WTC11 (cell line): ENCODE measurements around the gene NKIRAS2. TPM values are rescaled to one million over a fixed set of nuclear protein-coding genes. Genes with fewer than 3 reads are reported as not detected.

Experiments
- ATAC-seq: fragments of 200-7000 bp; cut with Tn5 transposase; 2 replicates; pipeline ENCODE4 v1.10.0; 2021; ENCODE audit warnings: mild to moderate bottlenecking, moderate library complexity
- CTCF ChIA-PET: fragments of 300-600 bp; sonication (Branson Sonifier 250); formaldehyde crosslinking; loops from one replicate; lab custom pipeline; 2021; ENCODE audit warnings: antibody characterized with exemption; lab: Charles Lee
- POLR2A ChIA-PET: fragments of 350-600 bp; sonication (Branson Sonifier 250); formaldehyde crosslinking; loops from one replicate; lab custom pipeline; 2021; ENCODE audit warnings: antibody characterized with exemption; lab: Charles Lee
- DNase-seq: peaks from one replicate; pipeline ENCODE4 v3.0.0; 2021; ENCODE audit warnings: low spot score
- H3K27ac Mint-ChIP-seq: 2 replicates; pipeline ENCODE4 v1.8.0; 2021; ENCODE audit warnings: mixed read lengths
- H3K27me3 Mint-ChIP-seq: 2 replicates; pipeline ENCODE4 v1.8.0; 2021; ENCODE audit warnings: low read depth, mild to moderate bottlenecking, moderate library complexity, mixed read lengths
- H3K36me3 Mint-ChIP-seq: 2 replicates; pipeline ENCODE4 v1.8.0; 2021; ENCODE audit warnings: mixed read lengths
- H3K4me1 Mint-ChIP-seq: 2 replicates; pipeline ENCODE4 v1.8.0; 2022; ENCODE audit warnings: mixed read lengths
- H3K4me3 Mint-ChIP-seq: 2 replicates; pipeline ENCODE4 v1.8.0; 2021; ENCODE audit warnings: mild to moderate bottlenecking, moderate library complexity, mixed read lengths
- H3K9me3 Mint-ChIP-seq: 2 replicates; pipeline ENCODE4 v1.8.0; 2021; ENCODE audit warnings: mixed read lengths
- ATF2 ChIP-seq: sonication (generic); formaldehyde crosslinking; IDR thresholded peaks from 2 replicates; pipeline ENCODE4 v1.8.1; 2022; ENCODE audit warnings: low read depth, missing genetic modification reagents, borderline replicate concordance
- E2F1 ChIP-seq: sonication (generic); formaldehyde crosslinking; IDR thresholded peaks from 2 replicates; pipeline ENCODE4 v1.8.0; 2022; ENCODE audit warnings: mild to moderate bottlenecking, missing genetic modification reagents
- E2F4 ChIP-seq: sonication (generic); formaldehyde crosslinking; IDR thresholded peaks from 2 replicates; pipeline ENCODE4 v1.8.1; 2022; ENCODE audit warnings: low read depth, mild to moderate bottlenecking, moderate library complexity, missing genetic modification reagents, borderline replicate concordance
- ELF4 ChIP-seq: sonication (generic); formaldehyde crosslinking; IDR thresholded peaks from 2 replicates; pipeline ENCODE4 v1.8.1; 2022; ENCODE audit warnings: low read depth, mild to moderate bottlenecking, moderate library complexity, missing genetic modification reagents
- FOXP4 ChIP-seq: sonication (generic); formaldehyde crosslinking; IDR thresholded peaks from 2 replicates; pipeline ENCODE4 v1.8.0; 2022; ENCODE audit warnings: mild to moderate bottlenecking, missing genetic modification reagents
- GTF2I ChIP-seq: fragments of 250-450 bp; sonication (Bioruptor Pico); conservative IDR thresholded peaks from 2 replicates; pipeline ENCODE4 v1.4.0; 2021; ENCODE audit warnings: mild to moderate bottlenecking
- HMGXB4 ChIP-seq: sonication (generic); formaldehyde crosslinking; IDR thresholded peaks from 2 replicates; pipeline ENCODE4 v1.8.1; 2023; ENCODE audit warnings: mild to moderate bottlenecking, moderate library complexity, missing genetic modification reagents
- JAZF1 ChIP-seq: fragments of 250-450 bp; sonication (Bioruptor Pico); IDR thresholded peaks from 2 replicates; pipeline ENCODE4 v1.9.0; 2021; ENCODE audit warnings: moderate library complexity, mild to moderate bottlenecking, inconsistent platforms
- NFE2L1 ChIP-seq: sonication (generic); formaldehyde crosslinking; IDR thresholded peaks from 2 replicates; pipeline ENCODE4 v1.8.1; 2023; ENCODE audit warnings: missing genetic modification reagents
- NFYB ChIP-seq: sonication (generic); formaldehyde crosslinking; conservative IDR thresholded peaks from 2 replicates; pipeline ENCODE4 v1.8.0; 2022; ENCODE audit warnings: low read depth, missing genetic modification reagents
- NR2C2 ChIP-seq: sonication (generic); formaldehyde crosslinking; IDR thresholded peaks from 2 replicates; pipeline ENCODE4 v1.8.0; 2022; ENCODE audit warnings: mild to moderate bottlenecking, missing genetic modification reagents
- PREB ChIP-seq: sonication (generic); formaldehyde crosslinking; IDR thresholded peaks from 2 replicates; pipeline ENCODE4 v1.8.1; 2022; ENCODE audit warnings: mild to moderate bottlenecking, missing genetic modification reagents, moderate library complexity, borderline replicate concordance
- PRRX2 ChIP-seq: fragments of 250-450 bp; sonication (Bioruptor Pico); IDR thresholded peaks from 2 replicates; pipeline ENCODE4 v1.8.0; 2021; ENCODE audit warnings: mild to moderate bottlenecking
- SMAD4 ChIP-seq: sonication (generic); formaldehyde crosslinking; IDR thresholded peaks from 2 replicates; pipeline ENCODE4 v1.8.0; 2022; ENCODE audit warnings: mild to moderate bottlenecking, missing genetic modification reagents
- USF1 ChIP-seq: sonication (generic); formaldehyde crosslinking; IDR thresholded peaks from 2 replicates; pipeline ENCODE4 v1.8.0; 2022; ENCODE audit warnings: mild to moderate bottlenecking, missing genetic modification reagents
- ZNF138 ChIP-seq: sonication (generic); formaldehyde crosslinking; conservative IDR thresholded peaks from 2 replicates; pipeline ENCODE4 v1.8.1; 2022; ENCODE audit warnings: mild to moderate bottlenecking, moderate library complexity, missing genetic modification reagents
- ZNF263 ChIP-seq: sonication (generic); formaldehyde crosslinking; IDR thresholded peaks from 2 replicates; pipeline ENCODE4 v1.8.1; 2022; ENCODE audit warnings: low read depth, mild to moderate bottlenecking, moderate library complexity, missing genetic modification reagents
- ZNF281 ChIP-seq: sonication (generic); formaldehyde crosslinking; IDR thresholded peaks from 2 replicates; pipeline ENCODE4 v1.8.0; 2023; ENCODE audit warnings: mild to moderate bottlenecking, missing genetic modification reagents
- ZNF317 ChIP-seq: sonication (generic); formaldehyde crosslinking; IDR thresholded peaks from 2 replicates; pipeline ENCODE4 v1.8.1; 2023; ENCODE audit warnings: low read depth, mild to moderate bottlenecking, moderate library complexity, missing genetic modification reagents, borderline replicate concordance
- ZNF532 ChIP-seq: fragments of 250-450 bp; sonication (Bioruptor Pico); IDR thresholded peaks from 2 replicates; pipeline ENCODE4 v1.9.0; 2021; ENCODE audit warnings: mild to moderate bottlenecking, borderline replicate concordance
- total RNA-seq: library from RNA; stranded (reverse); gene quantifications from 3 replicates; pipeline ENCODE4 v1.2.3, GENCODE V29; 2021

Gene NKIRAS2
- total RNA-seq, 1 experiment from 2014 or later = 36.1 TPM

- no peak for ATAC-seq
- Mint-ChIP-seq H3K27me3 (peaks cover 11% of the 10 kb centered on the region), H3K9me3 (no peaks in the 10 kb centered on the region), H3K4me1 (peaks cover 13% of the 10 kb centered on the region), H3K4me3 (no peak overlapping the region), H3K36me3 (no peaks in the 10 kb centered on the region), H3K27ac (no peak overlapping the region)
- TF ChIP-seq E2F1 (CRISPR knock-in tag) = no peak
- TF ChIP-seq ZNF138 (CRISPR knock-in tag) = no peak
- no peak for TF ChIP-seq ZNF281 (CRISPR knock-in tag)
- TF ChIP-seq GTF2I (CRISPR knock-in tag) = no peak
- TF ChIP-seq PREB (CRISPR knock-in tag) = no peak
- TF ChIP-seq ELF4 (CRISPR knock-in tag) = no peak
- TF ChIP-seq JAZF1 = no peak
- TF ChIP-seq ZNF263 (CRISPR knock-in tag) = no peak
- no peak for TF ChIP-seq ZNF532 (CRISPR knock-in tag)
- TF ChIP-seq NFE2L1 (CRISPR knock-in tag) = no peak
- no peak for TF ChIP-seq NR2C2 (CRISPR knock-in tag)
- TF ChIP-seq SMAD4 (CRISPR knock-in tag) = no peak
- TF ChIP-seq NFYB = no peak
- no peak for TF ChIP-seq FOXP4
- TF ChIP-seq ATF2 (CRISPR knock-in tag) = no peak
- TF ChIP-seq E2F4 = no peak
- no peak for TF ChIP-seq USF1
- no peak for TF ChIP-seq HMGXB4 (CRISPR knock-in tag)
- no peak for TF ChIP-seq ZNF317 (CRISPR knock-in tag)
- TF ChIP-seq PRRX2 (CRISPR knock-in tag) = no peak
- POLR2A ChIA-PET = interaction anchor here (0.5 to 0.6 kb wide), 3 partner anchors 347 to 527 kb away, joined by 3 to 4 read pairs (median 3); no protein-coding TSS in a partner anchor
- no peak for DNase-seq
- CTCF ChIA-PET = interaction anchor here (0.6 to 5.2 kb wide), 6 partner anchors 13 to 52 kb away, joined by 3 to 49 read pairs (median 12); partner anchors contain the start of genes KAT2A and ZNF385C
Measured at GRCh38 chr17:42068979-42069378, 49.1 kb downstream of the NKIRAS2 start.
